GM19238 (cell line): ENCODE measurements around the gene RFTN2.
"Not testable (repeated sequence)": the region's sequence is repeated elsewhere in the genome, so short reads cannot be mapped to it uniquely, and the experiment has no call there.

Source experiments
- DNase-seq: peaks from one replicate; pipeline ENCODE4 v3.0.0; 2011; ENCODE audit warnings: low spot score; ENCODE audit not compliant: insufficient read length

RFTN2 gene

GRCh38 chr2:197675711-197676188, 363 bp upstream of the RFTN2 start:
- no peak for DNase-seq

GRCh38 chr2:197674591-197674990, 796 bp downstream of the RFTN2 start:
- DNase-seq: no peak

GRCh38 chr2:197674060-197674459, 1.3 kb downstream of the RFTN2 start:
- no peak for DNase-seq

- DNase-seq: no peak
These were observed 1.8 kb downstream of the RFTN2 start for GRCh38 chr2:197673606-197674005.

- no peak for DNase-seq
These were observed 2.3 kb downstream of the RFTN2 start for GRCh38 chr2:197673106-197673505.

GRCh38 chr2:197672371-197672893, 3.0 kb downstream of the RFTN2 start:
- no peak for DNase-seq

GRCh38 chr2:197669077-197669476, 6.3 kb downstream of the RFTN2 start:
- no peak for DNase-seq

GRCh38 chr2:197668296-197668695, 7.1 kb downstream of the RFTN2 start:
- DNase-seq: no peak

GRCh38 chr2:197666277-197666676, 9.1 kb downstream of the RFTN2 start:
- no peak for DNase-seq

- no peak for DNase-seq
These were observed 13.8 kb downstream of the RFTN2 start for GRCh38 chr2:197661626-197662025.

GRCh38 chr2:197657562-197657961, 17.8 kb downstream of the RFTN2 start:
- DNase-seq: no peak

- DNase-seq: no peak
These were observed 27.3 kb downstream of the RFTN2 start for GRCh38 chr2:197647961-197648690.

- DNase-seq: no peak
These were observed 33.7 kb downstream of the RFTN2 start for GRCh38 chr2:197641666-197642065.

GRCh38 chr2:197640571-197641122, 34.7 kb downstream of the RFTN2 start:
- not testable (repeated sequence) for DNase-seq

- no peak for DNase-seq
These were observed 42.2 kb downstream of the RFTN2 start for GRCh38 chr2:197633109-197633657.

- DNase-seq: no peak
These were observed 47.3 kb downstream of the RFTN2 start for GRCh38 chr2:197628043-197628500.

- DNase-seq: no peak
These were observed 48.3 kb downstream of the RFTN2 start for GRCh38 chr2:197626965-197627625.

GRCh38 chr2:197620133-197620532, 55.3 kb downstream of the RFTN2 start:
- DNase-seq: no peak

GRCh38 chr2:197615016-197615652, 60.3 kb downstream of the RFTN2 start:
- DNase-seq: no peak

- DNase-seq: no peak
These were observed 60.9 kb downstream of the RFTN2 start for GRCh38 chr2:197614532-197614931.

- DNase-seq: no peak
These were observed 61.8 kb downstream of the RFTN2 start for GRCh38 chr2:197613509-197613987.
